C4-2B (cell line): Measurements from ENCODE around the gene DDOST.

ENCODE experiments used
- H3K27ac ChIP-seq: fragments of 450-650 bp; 2 replicates; pipeline ENCODE4 v1.5.1; 2017
- ZFX ChIP-seq: fragments of 450-650 bp; IDR thresholded peaks from 2 replicates; pipeline ENCODE4 v1.6.1; 2017
- TF ChIP-seq, protein P1 (sequence below): fragments of 450-650 bp; conservative IDR thresholded peaks from 2 replicates; pipeline ENCODE4 v1.5.1; 2017; ENCODE audit warnings: mild to moderate bottlenecking

DDOST gene

DNA sequence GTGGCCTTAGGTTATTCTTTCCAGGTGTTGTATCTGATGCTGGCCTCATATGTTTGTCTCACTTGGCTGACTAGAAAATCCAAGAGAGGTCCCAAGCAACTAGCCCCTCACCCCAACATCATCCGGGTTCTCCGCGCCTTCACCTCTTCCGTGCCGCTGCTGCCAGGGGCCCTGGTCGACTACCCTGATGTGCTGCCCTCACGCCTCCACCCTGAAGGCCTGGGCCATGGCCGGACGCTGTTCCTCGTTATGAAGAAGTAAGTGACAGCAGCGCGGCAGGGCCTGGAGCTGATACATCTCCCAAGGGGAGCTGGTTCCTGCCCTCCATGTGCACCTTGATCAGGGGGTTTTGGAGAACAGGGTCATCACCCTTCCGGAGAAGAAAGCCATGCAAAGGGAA is 16.8 kb downstream of the DDOST start:
- no peak for TF ChIP-seq ZFX
- TF ChIP-seq, protein P1, sequence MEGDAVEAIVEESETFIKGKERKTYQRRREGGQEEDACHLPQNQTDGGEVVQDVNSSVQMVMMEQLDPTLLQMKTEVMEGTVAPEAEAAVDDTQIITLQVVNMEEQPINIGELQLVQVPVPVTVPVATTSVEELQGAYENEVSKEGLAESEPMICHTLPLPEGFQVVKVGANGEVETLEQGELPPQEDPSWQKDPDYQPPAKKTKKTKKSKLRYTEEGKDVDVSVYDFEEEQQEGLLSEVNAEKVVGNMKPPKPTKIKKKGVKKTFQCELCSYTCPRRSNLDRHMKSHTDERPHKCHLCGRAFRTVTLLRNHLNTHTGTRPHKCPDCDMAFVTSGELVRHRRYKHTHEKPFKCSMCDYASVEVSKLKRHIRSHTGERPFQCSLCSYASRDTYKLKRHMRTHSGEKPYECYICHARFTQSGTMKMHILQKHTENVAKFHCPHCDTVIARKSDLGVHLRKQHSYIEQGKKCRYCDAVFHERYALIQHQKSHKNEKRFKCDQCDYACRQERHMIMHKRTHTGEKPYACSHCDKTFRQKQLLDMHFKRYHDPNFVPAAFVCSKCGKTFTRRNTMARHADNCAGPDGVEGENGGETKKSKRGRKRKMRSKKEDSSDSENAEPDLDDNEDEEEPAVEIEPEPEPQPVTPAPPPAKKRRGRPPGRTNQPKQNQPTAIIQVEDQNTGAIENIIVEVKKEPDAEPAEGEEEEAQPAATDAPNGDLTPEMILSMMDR: no peak
- no peak overlapping the region for H3K27ac ChIP-seq

DNA sequence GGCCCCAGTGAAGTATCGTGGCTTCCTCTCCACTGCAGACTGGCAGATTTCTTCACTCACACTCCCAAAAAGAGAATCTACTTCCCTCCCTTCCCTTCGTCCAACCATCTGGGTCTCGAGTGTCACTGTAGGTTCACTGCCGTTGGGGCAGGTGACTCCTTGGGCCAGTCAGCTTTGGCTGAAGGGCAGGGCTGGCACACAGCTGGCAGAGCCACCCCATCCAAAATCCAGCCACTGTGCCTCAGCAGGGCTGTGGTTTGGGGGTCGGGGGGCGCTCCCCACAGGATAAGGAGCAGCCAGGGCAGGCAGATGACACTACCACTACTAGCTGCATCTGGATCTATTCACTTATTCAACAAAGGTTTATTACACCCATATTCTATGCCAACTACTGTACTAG is 18.1 kb downstream of the DDOST start:
- H3K27ac ChIP-seq: no peak overlapping the region
- TF ChIP-seq, protein P1: no peak
- no peak for TF ChIP-seq ZFX

DNA sequence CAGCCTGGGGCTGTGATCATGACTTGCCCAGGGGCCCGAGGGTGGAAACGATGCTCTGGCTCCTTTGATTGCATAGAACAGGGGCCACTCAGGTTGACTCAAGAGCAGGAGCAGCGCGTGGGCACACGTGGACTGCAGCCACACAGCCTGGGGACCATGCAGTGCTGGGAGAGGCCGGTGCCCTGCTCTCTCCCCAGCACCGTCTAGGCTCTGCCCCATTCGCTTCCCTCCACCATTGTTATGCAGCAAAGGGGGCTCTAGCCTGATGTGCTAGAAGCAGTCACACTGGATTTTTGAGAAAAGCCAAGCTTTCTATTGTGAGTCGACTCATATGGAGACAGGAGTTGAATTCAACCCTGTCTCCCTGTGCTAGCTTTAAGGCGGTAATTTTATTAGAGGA is 19.2 kb downstream of the DDOST start:
- TF ChIP-seq ZFX: no peak
- TF ChIP-seq, protein P1: no peak

DNA sequence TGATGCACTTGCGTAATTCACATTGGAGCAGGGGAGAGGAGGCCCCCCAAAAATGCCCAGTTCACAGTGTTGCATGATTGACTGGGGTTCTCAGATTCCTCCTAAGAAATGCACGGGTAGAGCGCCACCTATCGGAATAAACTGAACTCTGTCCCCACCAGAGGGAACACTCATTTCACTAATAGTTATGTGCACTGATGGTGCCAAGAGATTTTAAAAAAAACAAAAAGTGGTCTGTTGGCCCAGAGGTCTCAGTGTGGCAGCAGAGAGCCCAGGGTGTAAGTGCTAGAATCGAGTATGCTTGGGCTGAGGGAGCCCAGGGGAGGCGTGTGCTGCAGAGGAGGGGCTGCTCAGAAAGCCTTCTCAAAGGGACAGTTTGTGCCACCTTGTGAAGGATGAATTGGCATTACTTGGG is 21.0 kb downstream of the DDOST start:
- TF ChIP-seq, protein P1: peak; percentile 79
- TF ChIP-seq ZFX: no peak
- H3K27ac ChIP-seq: no peak overlapping the region

More for the DNA sequence above, 19.2 kb downstream of the DDOST start:
- no peak overlapping the region for H3K27ac ChIP-seq

DNA sequence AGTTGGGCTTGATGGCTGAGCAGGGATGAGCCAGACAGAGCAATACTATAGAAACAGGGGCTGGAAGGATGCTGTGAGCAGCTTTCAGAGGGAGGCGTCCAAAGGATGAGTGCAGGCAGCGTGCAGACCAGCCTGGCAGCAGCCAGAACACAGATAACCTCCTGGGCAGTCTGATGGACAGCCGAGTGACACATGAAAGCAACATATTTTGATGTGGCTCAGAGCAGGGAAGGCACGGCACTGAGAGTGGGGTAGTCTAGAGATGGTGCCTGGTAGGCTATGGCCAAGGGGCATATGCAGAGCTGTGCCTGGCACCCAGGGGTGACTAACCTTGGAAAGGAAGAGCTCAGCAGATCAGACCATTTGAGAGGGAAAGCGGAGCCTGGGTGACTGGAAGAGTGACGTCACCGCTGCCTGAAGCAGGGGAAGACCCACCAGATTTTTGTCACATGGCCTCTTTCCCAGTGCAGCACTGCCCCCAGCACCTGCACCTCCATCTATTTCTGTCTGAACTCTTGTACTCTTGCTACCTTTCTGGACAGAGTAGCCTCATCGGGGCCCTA is 24.3 kb downstream of the DDOST start:
- TF ChIP-seq, protein P1: no peak
- no peak for TF ChIP-seq ZFX
- H3K27ac ChIP-seq: no peak overlapping the region

DNA sequence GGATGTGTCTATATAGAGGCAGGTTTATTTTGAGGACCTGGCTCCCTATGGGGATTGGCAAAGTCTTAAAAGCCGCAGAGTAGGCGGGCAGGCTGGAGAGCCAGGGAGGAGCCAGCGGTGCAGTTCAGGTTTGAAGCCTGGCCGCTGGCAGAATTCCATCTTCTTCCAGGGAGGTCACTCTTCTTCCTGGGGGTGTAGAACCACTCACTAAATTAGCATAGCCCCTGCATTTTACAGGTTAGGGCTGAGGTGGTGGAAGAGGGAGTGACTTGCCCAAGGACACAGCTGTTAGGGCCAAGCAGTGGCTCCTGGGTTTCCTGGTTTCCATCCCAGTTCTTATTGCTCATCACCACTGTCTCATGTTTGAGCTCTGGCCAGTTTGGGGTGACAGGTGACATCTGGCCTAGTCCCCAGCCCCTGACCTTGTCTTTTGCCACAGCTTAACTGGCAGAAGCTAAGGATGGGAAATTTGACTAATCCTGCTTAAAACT is 26.5 kb downstream of the DDOST start:
- no peak overlapping the region for H3K27ac ChIP-seq
- TF ChIP-seq, protein P1: no peak
- TF ChIP-seq ZFX: no peak

DNA sequence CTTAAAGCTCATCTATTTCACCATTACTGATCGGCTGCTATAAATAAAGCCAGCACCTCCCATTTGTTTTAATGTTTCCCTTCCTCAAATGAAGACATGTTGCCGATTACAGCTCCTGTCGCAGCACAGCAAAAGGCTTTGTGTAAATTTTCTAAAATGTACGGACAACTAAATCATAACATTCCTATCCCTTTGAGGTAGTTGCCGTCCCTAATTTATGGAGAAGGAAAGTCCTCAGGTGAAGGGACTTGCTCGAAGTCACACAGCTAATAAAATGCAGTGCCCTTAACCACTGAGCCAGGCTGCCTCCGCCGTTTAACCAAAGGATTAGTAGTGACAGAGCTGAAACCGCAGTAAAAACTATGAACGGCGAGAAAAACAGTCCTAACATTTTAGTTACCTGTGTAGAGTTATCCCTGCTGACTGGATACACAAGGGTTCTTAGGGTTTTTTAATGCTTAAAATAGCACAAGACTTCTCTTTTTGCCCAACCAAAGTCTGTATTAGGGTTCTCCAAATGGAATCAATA is 27.0 kb downstream of the DDOST start:
- no peak for TF ChIP-seq ZFX
- TF ChIP-seq, protein P1: no peak
- peak overlapping the region; percentile 65; the same call in 1 of the 2 replicates for H3K27ac ChIP-seq
